Mesenchymal stem cell (in vitro differentiated cells and primary cell): ENCODE results near the gene OR2Z1.

Experiments
- DNase-seq: peaks from one replicate; pipeline ENCODE4 v3.0.0-alpha.2; 2013
- H2AFZ ChIP-seq: one replicate; pipeline ENCODE4 v1.6.1; 2013; ENCODE audit warnings: low read depth, mild to moderate bottlenecking, control low read depth, inconsistent platforms, low read length, moderate library complexity
- H2AK5ac ChIP-seq: 2 replicates; pipeline ENCODE4 v1.6.1; 2013; ENCODE audit warnings: low read length, moderate library complexity, mild to moderate bottlenecking, inconsistent platforms; ENCODE audit not compliant: severe bottlenecking
- H2BK120ac ChIP-seq: one replicate; pipeline ENCODE4 v1.6.1; 2013; ENCODE audit warnings: low read depth, mild to moderate bottlenecking, inconsistent platforms, low read length, moderate library complexity
- H2BK12ac ChIP-seq, 2 experiments: one replicate each; pipeline ENCODE4 v1.6.1; 2013; ENCODE audit warnings: inconsistent platforms in 2 of 2, low read length in 2 of 2, mild to moderate bottlenecking in 2 of 2, moderate library complexity in 2 of 2, control low read depth in 1 of 2
- H2BK15ac ChIP-seq: one replicate; pipeline ENCODE4 v1.6.1; 2013; ENCODE audit warnings: mild to moderate bottlenecking, low read depth, inconsistent platforms; ENCODE audit not compliant: poor library complexity, severe bottlenecking
- H2BK5ac ChIP-seq: 2 replicates; pipeline ENCODE4 v1.6.1; 2013; ENCODE audit warnings: low read depth, mild to moderate bottlenecking, low read length, control low read depth, inconsistent platforms; ENCODE audit not compliant: poor library complexity, severe bottlenecking
- H3K14ac ChIP-seq, 2 experiments: one replicate each; pipeline ENCODE4 v1.6.1; 2013; ENCODE audit warnings: inconsistent platforms in 2 of 2, low read length in 2 of 2, control low read depth in 1 of 2, mild to moderate bottlenecking in 1 of 2, moderate library complexity in 1 of 2
- H3K18ac ChIP-seq, 2 experiments: one replicate each; pipeline ENCODE4 v1.6.1; 2013; ENCODE audit warnings: inconsistent platforms in 2 of 2, low read length in 2 of 2, control low read depth in 1 of 2, low read depth in 1 of 2, mild to moderate bottlenecking in 1 of 2
- H3K23ac ChIP-seq, 2 experiments: one replicate each; pipeline ENCODE4 v1.6.1; 2013; ENCODE audit warnings: inconsistent platforms in 2 of 2, low read length in 2 of 2, mild to moderate bottlenecking in 2 of 2, moderate library complexity in 2 of 2, control low read depth in 1 of 2
- H3K27ac ChIP-seq: 2 replicates; pipeline ENCODE4 v1.5.1; 2013; ENCODE audit warnings: mild to moderate bottlenecking, moderate library complexity, low read length, control low read depth, inconsistent platforms; ENCODE audit not compliant: poor library complexity, severe bottlenecking
- H3K27me3 ChIP-seq, 2 experiments: 2 replicates each; pipeline versions ENCODE4 v1.6.1 to v1.7.0; 2013; ENCODE audit warnings: low read length in 2 of 2, mild to moderate bottlenecking in 2 of 2, moderate library complexity in 2 of 2, control low read depth in 1 of 2, inconsistent platforms in 1 of 2; ENCODE audit not compliant: control insufficient read depth in 1 of 2, insufficient read depth in 1 of 2
- H3K36me3 ChIP-seq, 2 experiments: 2 replicates each; pipeline versions ENCODE4 v1.6.1 to v1.7.0; 2013; ENCODE audit warnings: low read length in 2 of 2, control low read depth in 1 of 2, inconsistent platforms in 1 of 2, low read depth in 1 of 2, mild to moderate bottlenecking in 1 of 2; ENCODE audit not compliant: insufficient read depth in 2 of 2, control insufficient read depth in 1 of 2
- H3K4ac ChIP-seq, 2 experiments: one replicate each; pipeline ENCODE4 v1.6.1; 2013; ENCODE audit warnings: inconsistent platforms in 2 of 2, low read length in 2 of 2, mild to moderate bottlenecking in 2 of 2, moderate library complexity in 2 of 2, control low read depth in 1 of 2, low read depth in 1 of 2
- H3K4me1 ChIP-seq: 2 replicates; pipeline ENCODE4 v1.6.1; 2013; ENCODE audit warnings: low read depth, low read length, control low read depth; ENCODE audit not compliant: control insufficient read depth, insufficient read depth
- H3K4me2 ChIP-seq: 2 replicates; pipeline ENCODE4 v1.6.1; 2013; ENCODE audit warnings: low read length, mild to moderate bottlenecking, inconsistent platforms; ENCODE audit not compliant: poor library complexity, severe bottlenecking
- H3K4me3 ChIP-seq, 2 experiments: 2 replicates each; pipeline versions ENCODE4 v1.5.1 to v1.7.0; 2013; ENCODE audit warnings: low read length in 2 of 2, mild to moderate bottlenecking in 2 of 2, control low read depth in 1 of 2, low read depth in 1 of 2; ENCODE audit not compliant: insufficient read depth in 1 of 2
- H3K79me1 ChIP-seq: replicated peaks from 2 replicates; pipeline ENCODE4 v1.6.1; 2013; ENCODE audit warnings: mild to moderate bottlenecking, control low read depth, low read length, inconsistent platforms; ENCODE audit not compliant: poor library complexity, severe bottlenecking
- H3K9ac ChIP-seq: 2 replicates; pipeline ENCODE4 v1.7.0; 2013; ENCODE audit warnings: mild to moderate bottlenecking, low read length, moderate library complexity
- H3K9me3 ChIP-seq: 2 replicates; pipeline ENCODE4 v1.7.0; 2013; ENCODE audit warnings: mild to moderate bottlenecking, low read length; ENCODE audit not compliant: control insufficient read depth
- H4K8ac ChIP-seq: one replicate; pipeline ENCODE4 v1.6.1; 2013; ENCODE audit warnings: inconsistent platforms, mild to moderate bottlenecking, low read length, moderate library complexity
- H4K91ac ChIP-seq: one replicate; pipeline ENCODE4 v1.6.1; 2013; ENCODE audit warnings: mild to moderate bottlenecking, low read length, inconsistent platforms
- WGBS: methylation state at CpG from one replicate; pipeline ENCODE4 v1.1.7; 2013; ENCODE audit warnings: mixed read lengths; 5-methylcytosine and 5-hydroxymethylcytosine counted together

The OR2Z1 gene

GRCh38 chr19:8698433-8699063 is 22.9 kb upstream of the OR2Z1 start, which contains the start of gene ACTL9:
ACTL9 (minus strand) TSS chr19:8698795; CDS start chr19:8698701, 94 bp downstream.
- no peak within 1 kb of the TSS for H2BK15ac ChIP-seq
- no peaks in the 10 kb centered on the region for H3K4me1 ChIP-seq
- no peaks in the 10 kb centered on the region for H3K79me1 ChIP-seq
- H3K27me3 ChIP-seq, result peaks cover 0 to 7% of the 10 kb centered on the region in 2 experiments
- no peak within 1 kb of the TSS for H3K23ac ChIP-seq
- no peak within 1 kb of the TSS for H3K4ac ChIP-seq
- no peak within 1 kb of the TSS for H2AFZ ChIP-seq
- H3K4me3 ChIP-seq, result no peak within 1 kb of the TSS
- H4K91ac ChIP-seq, result no peak within 1 kb of the TSS
- 86% methylated on average over 23 of the region's 23 CpGs for WGBS
- no peaks in the 10 kb centered on the region for H3K9me3 ChIP-seq
- H3K4me2 ChIP-seq, result no peak within 1 kb of the TSS
- no peak within 1 kb of the TSS for H2BK5ac ChIP-seq
- H2BK12ac ChIP-seq, result no peak within 1 kb of the TSS
- H2BK120ac ChIP-seq, result no peak within 1 kb of the TSS
- H3K14ac ChIP-seq, result no peak within 1 kb of the TSS
- no peak for DNase-seq
- H3K27ac ChIP-seq, result no peak within 1 kb of the TSS
- no peak within 1 kb of the TSS for H3K9ac ChIP-seq
- no peak within 1 kb of the TSS for H4K8ac ChIP-seq
- H3K18ac ChIP-seq, result no peak within 1 kb of the TSS
- no peak within 1 kb of the TSS for H2AK5ac ChIP-seq
- H3K36me3 ChIP-seq, result no peaks in the 10 kb centered on the region

- no peak overlapping the region for H3K23ac ChIP-seq
- H4K91ac ChIP-seq, result no peak overlapping the region
- no peak overlapping the region for H2BK15ac ChIP-seq
- H3K18ac ChIP-seq, result no peak overlapping the region
- no peak overlapping the region for H3K14ac ChIP-seq
- H2BK120ac ChIP-seq, result no peak overlapping the region
- no peak overlapping the region for H2BK5ac ChIP-seq
- no peak overlapping the region for H3K4me2 ChIP-seq
- H4K8ac ChIP-seq, result no peak overlapping the region
- H3K4me3 ChIP-seq, result no peak overlapping the region
- no peaks in the 10 kb centered on the region for H3K4me1 ChIP-seq
- no peak overlapping the region for H3K27ac ChIP-seq
- H3K27me3 ChIP-seq, result peaks cover 0 to 5% of the 10 kb centered on the region in 2 experiments
- H2BK12ac ChIP-seq, result no peak overlapping the region
- DNase-seq, result no peak
- H3K4ac ChIP-seq, result no peak overlapping the region
- no peak overlapping the region for H2AFZ ChIP-seq
- H3K9ac ChIP-seq, result no peak overlapping the region
- no peaks in the 10 kb centered on the region for H3K36me3 ChIP-seq
- H2AK5ac ChIP-seq, result no peak overlapping the region
- no peaks in the 10 kb centered on the region for H3K9me3 ChIP-seq
- H3K79me1 ChIP-seq, result no peaks in the 10 kb centered on the region
Observed at GRCh38 chr19:8699908-8700307, 21.5 kb upstream of the OR2Z1 start.

- WGBS, result 9% methylated on average over 1 of the region's 2 CpGs
- H3K18ac ChIP-seq, result no peak overlapping the region
- no peak for DNase-seq
- no peak overlapping the region for H3K4me3 ChIP-seq
- no peak overlapping the region for H2BK120ac ChIP-seq
- no peak overlapping the region for H3K14ac ChIP-seq
- no peak overlapping the region for H4K8ac ChIP-seq
- no peak overlapping the region for H4K91ac ChIP-seq
- peaks cover 0 to 5% of the 10 kb centered on the region in 2 experiments for H3K27me3 ChIP-seq
- H3K4me1 ChIP-seq, result no peaks in the 10 kb centered on the region
- no peaks in the 10 kb centered on the region for H3K36me3 ChIP-seq
- no peak overlapping the region for H2AFZ ChIP-seq
- H3K23ac ChIP-seq, result no peak overlapping the region
- no peak overlapping the region for H2BK5ac ChIP-seq
- H3K27ac ChIP-seq, result no peak overlapping the region
- H3K4me2 ChIP-seq, result no peak overlapping the region
- no peak overlapping the region for H2BK12ac ChIP-seq
- no peak overlapping the region for H3K4ac ChIP-seq
- no peak overlapping the region for H2AK5ac ChIP-seq
- H3K79me1 ChIP-seq, result no peaks in the 10 kb centered on the region
- no peaks in the 10 kb centered on the region for H3K9me3 ChIP-seq
- H3K9ac ChIP-seq, result no peak overlapping the region
- no peak overlapping the region for H2BK15ac ChIP-seq
Observed at GRCh38 chr19:8700956-8701355, 20.5 kb upstream of the OR2Z1 start.

GRCh38 chr19:8702350-8702749 is 19.1 kb upstream of the OR2Z1 start:
- Histone ChIP-seq H3K27me3 (peaks cover 0 to 5% of the 10 kb centered on the region in 2 experiments), H2AFZ (no peak overlapping the region), H2BK120ac (no peak overlapping the region), H3K14ac (no peak overlapping the region), H4K91ac (no peak overlapping the region), H3K27ac (no peak overlapping the region), H3K9me3 (no peaks in the 10 kb centered on the region), H3K36me3 (no peaks in the 10 kb centered on the region), H3K4me3 (no peak overlapping the region), H3K4ac (no peak overlapping the region), H2BK12ac (no peak overlapping the region), H3K4me1 (no peaks in the 10 kb centered on the region), H2BK5ac (no peak overlapping the region), H2BK15ac (no peak overlapping the region), H2AK5ac (no peak overlapping the region), H4K8ac (no peak overlapping the region), H3K4me2 (no peak overlapping the region), H3K9ac (no peak overlapping the region), H3K18ac (no peak overlapping the region), H3K23ac (no peak overlapping the region), H3K79me1 (no peaks in the 10 kb centered on the region)
- DNase-seq, result no peak
- WGBS, result 50% methylated on average over 1 of the region's 5 CpGs
